ENCODE data around the gene SENP3. TPM values are rescaled to one million over a fixed set of nuclear protein-coding genes. Genes with fewer than 3 reads are reported as not detected.
A peak's percentile ranks its signal among the peaks of the same experiment; 100 is the strongest.

The SENP3 gene
- total and polyA plus RNA-seq, 3 donors from 2014 or later: 77.4 to 108 (median 83.5) TPM

DNA sequence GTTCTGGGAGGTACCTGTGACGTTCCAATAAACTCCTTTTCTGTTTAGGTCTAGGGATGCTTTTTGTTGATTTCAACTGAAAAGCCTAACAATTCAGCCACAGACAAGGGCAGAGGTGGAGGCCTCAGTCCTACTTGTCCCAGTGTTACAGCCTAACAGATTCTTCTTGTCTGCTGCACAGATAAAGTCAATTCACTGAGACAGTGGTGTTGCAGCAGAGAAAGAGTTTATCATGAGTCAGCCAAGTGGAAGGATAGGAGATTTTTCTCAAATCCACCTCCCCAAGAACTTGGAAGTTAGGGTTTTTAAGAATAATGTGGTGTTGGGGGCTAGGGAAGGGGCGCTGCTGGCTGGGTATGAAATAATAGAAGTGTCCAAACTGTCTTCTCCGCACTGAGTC, 23.7 kb upstream of the SENP3 start:
- Histone ChIP-seq H3K27ac (no peak overlapping the region), H3K36me3 (ENCODE audit: low read depth, missing control alignments) (no peaks in the 10 kb centered on the region), H3K9me3 (no peaks in the 10 kb centered on the region), H3K4me1 (no peaks in the 10 kb centered on the region), H3K27me3 (no peaks in the 10 kb centered on the region), H3K4me3 (no peak overlapping the region)
- no peak for DNase-seq
- TF ChIP-seq CTCF (IDR thresholded peaks at IDR 0.05) (no peak), POLR2A (IDR thresholded peaks at IDR 0.05) (no peak)
- whole genome bisulfite sequencing, 2 donors: 70 to 83% methylated on average over 3 of the region's 3 CpGs
- intact Hi-C loops (cut with DNase I; ENCODE audit: low total_unique reads): no loop called here

DNA sequence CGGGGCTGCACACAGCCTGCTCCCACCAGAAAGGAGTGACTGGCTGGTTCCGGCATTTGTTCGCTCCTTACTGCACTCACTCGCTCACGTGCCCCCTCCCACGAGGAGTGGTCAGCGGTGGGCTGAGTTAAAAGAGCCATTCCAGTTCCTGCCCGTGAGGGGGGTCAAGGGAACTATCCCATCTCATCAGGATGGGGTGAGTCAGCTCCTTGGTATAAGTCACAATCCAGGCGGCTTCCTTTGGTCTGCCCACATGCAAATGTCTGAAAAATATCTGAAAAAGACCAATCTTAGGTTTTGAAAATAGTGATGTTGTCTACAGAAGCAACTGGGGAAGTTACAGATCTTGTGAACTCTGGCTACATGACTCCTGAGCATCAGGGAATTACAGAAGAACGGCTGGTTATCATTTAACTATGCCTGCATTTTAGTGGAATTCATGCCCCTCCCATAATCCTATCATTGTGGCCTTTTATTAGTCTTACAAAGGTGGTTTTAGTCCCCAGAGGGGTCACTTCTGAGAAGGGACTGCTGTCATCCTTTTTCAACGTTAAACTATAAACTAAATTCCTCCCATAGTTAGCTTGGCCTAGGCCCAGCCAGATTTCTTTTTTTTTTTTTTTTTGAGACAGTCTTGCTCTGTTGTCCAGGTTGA, 22.7 kb upstream of the SENP3 start:
- Histone ChIP-seq H3K4me3 (no peak overlapping the region), H3K4me1 (no peaks in the 10 kb centered on the region), H3K27me3 (no peaks in the 10 kb centered on the region), H3K27ac (no peak overlapping the region), H3K36me3 (ENCODE audit: low read depth, missing control alignments) (no peaks in the 10 kb centered on the region), H3K9me3 (no peaks in the 10 kb centered on the region)
- intact Hi-C loops (cut with DNase I; ENCODE audit: low total_unique reads): no loop called here
- WGBS, 2 donors: 77 to 84% methylated on average over 11 of the region's 11 CpGs
- no peak for DNase-seq
- TF ChIP-seq CTCF (IDR thresholded peaks at IDR 0.05) (no peak), POLR2A (IDR thresholded peaks at IDR 0.05) (no peak)

DNA sequence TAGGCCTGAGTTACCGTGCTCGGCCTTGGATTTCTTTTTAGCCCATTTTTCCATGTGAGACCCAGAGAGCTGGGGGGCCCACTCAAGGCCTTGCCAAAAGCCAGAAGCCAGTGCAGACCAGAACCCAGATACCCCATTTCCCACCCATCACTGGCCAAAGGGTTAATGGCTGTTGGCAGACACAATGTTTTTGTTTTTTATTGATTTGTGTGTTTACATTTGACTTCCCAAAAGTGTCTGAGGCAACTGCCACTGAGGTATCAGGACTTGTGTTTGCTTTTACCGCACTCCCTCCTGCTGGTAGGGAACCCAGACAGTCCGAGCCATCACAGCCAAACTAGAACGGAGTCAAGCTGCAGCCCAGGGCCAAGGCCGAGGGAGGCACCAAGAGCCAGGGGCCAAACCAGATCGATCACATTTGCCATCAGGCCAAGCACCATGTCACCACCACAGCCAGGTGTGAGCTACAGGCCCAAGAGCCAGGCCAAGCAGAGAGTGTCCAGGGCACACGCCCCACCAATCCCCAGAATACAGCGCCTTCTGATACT, 20.6 kb upstream of the SENP3 start:
- Histone ChIP-seq H3K27me3 (no peaks in the 10 kb centered on the region), H3K4me1 (peaks cover 6% of the 10 kb centered on the region), H3K4me3 (no peak overlapping the region), H3K36me3 (ENCODE audit: low read depth, missing control alignments) (no peaks in the 10 kb centered on the region), H3K9me3 (no peaks in the 10 kb centered on the region), H3K27ac (no peak overlapping the region)
- WGBS, 2 donors: 93 to 96% methylated on average over 9 of the region's 9 CpGs
- no peak for TF ChIP-seq CTCF (IDR thresholded peaks at IDR 0.05)
- no peak for DNase-seq
- intact Hi-C loops (cut with DNase I; ENCODE audit: low total_unique reads): no loop called here

- H3K4me3 ChIP-seq: no peak overlapping the region
- H3K4me1 ChIP-seq: peaks cover 6% of the 10 kb centered on the region
- WGBS, 2 donors: 47 to 50% methylated on average over 6 of the region's 6 CpGs
- no peaks in the 10 kb centered on the region for H3K9me3 ChIP-seq
- DNase-seq: no peak
- intact Hi-C loops (cut with DNase I; ENCODE audit: low total_unique reads): no loop called here
- TF ChIP-seq POLR2A (IDR thresholded peaks at IDR 0.05): no peak
- no peak for TF ChIP-seq CTCF (IDR thresholded peaks at IDR 0.05)
- no peaks in the 10 kb centered on the region for H3K27me3 ChIP-seq
- H3K27ac ChIP-seq: peak overlapping the region in 1 of 2 donors; percentile 72
- no peaks in the 10 kb centered on the region for H3K36me3 ChIP-seq (ENCODE audit: low read depth, missing control alignments)
Measured at GRCh38 chr17:7544911-7545310, 16.8 kb upstream of the SENP3 start.

Measured in testis (tissue), 3 donors.